GM12801 (cell line): Measurements from ENCODE around the gene BRSK2.

Source experiments
- TF ChIP-seq, protein P1 (sequence below): IDR thresholded peaks from one replicate; pipeline ENCODE4 v1.5.1; 2011; ENCODE audit warnings: control low read depth; ENCODE audit not compliant: insufficient read length; ENCODE audit errors: extremely low read depth

Gene BRSK2

DNA sequence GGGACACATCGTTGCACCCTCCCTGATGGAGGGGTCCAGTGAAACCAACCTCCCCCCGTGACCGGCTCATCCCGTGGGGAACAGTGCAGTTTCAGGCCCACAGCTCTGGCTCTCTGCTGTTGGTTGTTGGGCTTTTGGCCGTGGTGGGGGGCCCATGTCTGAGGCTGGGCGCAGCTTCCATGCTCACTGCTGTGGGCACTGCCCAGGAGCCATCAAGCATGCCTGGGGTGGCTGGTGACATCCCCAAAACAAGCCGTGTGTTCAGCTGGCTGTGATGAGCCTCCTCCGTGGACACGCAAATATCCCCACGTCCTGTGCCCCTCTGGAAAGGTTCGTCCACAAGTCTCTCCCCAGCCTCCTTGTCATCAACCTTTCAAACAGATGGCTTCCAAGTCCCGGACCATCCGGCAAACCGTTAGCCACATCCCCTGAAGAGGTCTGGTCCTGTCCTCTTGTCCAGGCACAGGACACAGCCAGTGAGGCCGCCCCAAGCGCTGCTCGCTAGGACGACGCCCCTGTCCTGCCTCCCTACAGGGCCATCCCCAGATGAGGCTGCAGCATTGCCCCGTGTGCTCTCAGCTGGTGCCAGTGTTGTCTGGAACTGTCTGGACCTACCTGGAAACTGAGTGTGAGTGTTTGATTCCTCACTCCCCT is 29.4 kb upstream of the BRSK2 start:
- TF ChIP-seq, protein P1, sequence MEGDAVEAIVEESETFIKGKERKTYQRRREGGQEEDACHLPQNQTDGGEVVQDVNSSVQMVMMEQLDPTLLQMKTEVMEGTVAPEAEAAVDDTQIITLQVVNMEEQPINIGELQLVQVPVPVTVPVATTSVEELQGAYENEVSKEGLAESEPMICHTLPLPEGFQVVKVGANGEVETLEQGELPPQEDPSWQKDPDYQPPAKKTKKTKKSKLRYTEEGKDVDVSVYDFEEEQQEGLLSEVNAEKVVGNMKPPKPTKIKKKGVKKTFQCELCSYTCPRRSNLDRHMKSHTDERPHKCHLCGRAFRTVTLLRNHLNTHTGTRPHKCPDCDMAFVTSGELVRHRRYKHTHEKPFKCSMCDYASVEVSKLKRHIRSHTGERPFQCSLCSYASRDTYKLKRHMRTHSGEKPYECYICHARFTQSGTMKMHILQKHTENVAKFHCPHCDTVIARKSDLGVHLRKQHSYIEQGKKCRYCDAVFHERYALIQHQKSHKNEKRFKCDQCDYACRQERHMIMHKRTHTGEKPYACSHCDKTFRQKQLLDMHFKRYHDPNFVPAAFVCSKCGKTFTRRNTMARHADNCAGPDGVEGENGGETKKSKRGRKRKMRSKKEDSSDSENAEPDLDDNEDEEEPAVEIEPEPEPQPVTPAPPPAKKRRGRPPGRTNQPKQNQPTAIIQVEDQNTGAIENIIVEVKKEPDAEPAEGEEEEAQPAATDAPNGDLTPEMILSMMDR: no peak

- TF ChIP-seq, protein P1: no peak
Measured at GRCh38 chr11:1360835-1361357, 28.8 kb upstream of the BRSK2 start.

DNA sequence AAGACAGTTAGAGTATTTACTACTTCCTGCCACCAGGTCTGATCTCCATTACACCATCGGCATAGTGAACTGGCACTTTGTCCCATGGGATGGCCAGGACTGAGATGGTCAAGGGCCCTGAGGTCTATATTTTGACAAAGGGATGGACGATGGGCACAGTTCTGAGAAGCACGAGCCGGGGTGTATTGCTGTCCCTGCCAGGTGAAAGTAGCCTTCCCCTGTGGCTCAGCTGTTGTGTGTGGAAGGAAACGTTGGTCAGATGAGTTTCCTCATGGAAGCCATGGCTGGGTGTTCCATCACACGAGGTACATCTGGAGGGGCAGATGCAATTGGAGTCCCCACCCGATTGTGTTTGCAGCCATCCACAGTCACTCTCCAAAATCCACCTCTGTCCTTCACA is 27.9 kb upstream of the BRSK2 start:
- TF ChIP-seq, protein P1: no peak

GRCh38 chr11:1367721-1368120 is 22.0 kb upstream of the BRSK2 start:
- TF ChIP-seq, protein P1: no peak

DNA sequence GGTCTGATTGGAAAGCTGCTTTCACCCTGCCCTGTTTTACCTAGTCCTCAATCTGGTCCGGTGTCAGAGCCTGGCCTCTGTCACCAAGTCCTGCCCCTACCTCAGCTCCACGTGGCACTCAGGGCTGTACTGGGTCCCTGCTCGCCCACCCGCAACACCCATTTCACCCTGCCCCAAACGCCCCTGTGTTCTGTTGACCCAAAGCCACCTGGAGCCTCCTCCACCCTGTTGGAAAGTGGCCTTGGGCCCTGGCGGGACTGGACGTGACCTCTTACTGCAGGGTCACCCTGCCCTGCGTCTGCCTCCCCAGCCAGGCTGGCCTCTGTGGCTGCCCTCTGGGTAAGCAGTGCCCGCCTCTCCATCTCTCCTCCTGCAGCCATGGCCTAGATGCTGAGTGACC is 21.5 kb upstream of the BRSK2 start:
- TF ChIP-seq, protein P1: no peak

- TF ChIP-seq, protein P1: no peak
Measured at GRCh38 chr11:1368966-1369365, 20.8 kb upstream of the BRSK2 start.

DNA sequence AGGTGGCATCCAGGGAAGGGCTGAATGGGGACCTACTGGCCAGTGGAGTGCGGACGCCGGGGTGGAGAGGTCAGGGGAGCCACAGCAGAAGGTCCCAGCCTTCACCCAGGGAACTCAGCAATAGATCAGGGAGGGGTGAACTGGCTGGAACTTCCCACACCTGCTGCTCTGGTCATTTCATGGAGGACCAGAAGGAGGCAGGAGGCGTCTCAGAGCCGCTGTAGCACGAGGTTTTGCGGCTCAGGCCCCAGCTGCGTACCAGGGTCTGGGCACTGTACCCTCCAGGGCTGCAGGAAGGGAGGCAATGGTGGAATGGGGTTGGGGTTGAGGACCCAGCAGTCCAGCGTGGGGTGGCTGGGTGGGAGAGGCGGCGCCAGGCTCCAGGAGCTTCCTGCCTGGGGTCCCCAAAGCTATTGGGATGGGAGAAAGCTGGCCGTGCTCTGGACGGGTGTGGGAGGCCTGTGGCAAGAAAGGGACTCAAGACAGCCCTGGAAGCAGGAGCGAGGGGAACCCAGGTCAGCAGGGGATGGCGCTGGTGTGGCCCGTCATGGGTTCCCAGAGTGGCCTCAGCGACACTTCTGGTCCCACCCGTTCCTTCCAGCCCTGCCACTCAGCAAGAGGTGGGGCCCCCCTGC is 20.2 kb upstream of the BRSK2 start:
- TF ChIP-seq, protein P1: no peak
